NCI-H187 (cell line): ENCODE results near the gene USP25.

Source experiments
- DNase-seq, 2 experiments: peaks; one replicate each; lab custom pipeline; 2025; lab: John Stamatoyannopoulos, UW

Gene USP25, protein sequence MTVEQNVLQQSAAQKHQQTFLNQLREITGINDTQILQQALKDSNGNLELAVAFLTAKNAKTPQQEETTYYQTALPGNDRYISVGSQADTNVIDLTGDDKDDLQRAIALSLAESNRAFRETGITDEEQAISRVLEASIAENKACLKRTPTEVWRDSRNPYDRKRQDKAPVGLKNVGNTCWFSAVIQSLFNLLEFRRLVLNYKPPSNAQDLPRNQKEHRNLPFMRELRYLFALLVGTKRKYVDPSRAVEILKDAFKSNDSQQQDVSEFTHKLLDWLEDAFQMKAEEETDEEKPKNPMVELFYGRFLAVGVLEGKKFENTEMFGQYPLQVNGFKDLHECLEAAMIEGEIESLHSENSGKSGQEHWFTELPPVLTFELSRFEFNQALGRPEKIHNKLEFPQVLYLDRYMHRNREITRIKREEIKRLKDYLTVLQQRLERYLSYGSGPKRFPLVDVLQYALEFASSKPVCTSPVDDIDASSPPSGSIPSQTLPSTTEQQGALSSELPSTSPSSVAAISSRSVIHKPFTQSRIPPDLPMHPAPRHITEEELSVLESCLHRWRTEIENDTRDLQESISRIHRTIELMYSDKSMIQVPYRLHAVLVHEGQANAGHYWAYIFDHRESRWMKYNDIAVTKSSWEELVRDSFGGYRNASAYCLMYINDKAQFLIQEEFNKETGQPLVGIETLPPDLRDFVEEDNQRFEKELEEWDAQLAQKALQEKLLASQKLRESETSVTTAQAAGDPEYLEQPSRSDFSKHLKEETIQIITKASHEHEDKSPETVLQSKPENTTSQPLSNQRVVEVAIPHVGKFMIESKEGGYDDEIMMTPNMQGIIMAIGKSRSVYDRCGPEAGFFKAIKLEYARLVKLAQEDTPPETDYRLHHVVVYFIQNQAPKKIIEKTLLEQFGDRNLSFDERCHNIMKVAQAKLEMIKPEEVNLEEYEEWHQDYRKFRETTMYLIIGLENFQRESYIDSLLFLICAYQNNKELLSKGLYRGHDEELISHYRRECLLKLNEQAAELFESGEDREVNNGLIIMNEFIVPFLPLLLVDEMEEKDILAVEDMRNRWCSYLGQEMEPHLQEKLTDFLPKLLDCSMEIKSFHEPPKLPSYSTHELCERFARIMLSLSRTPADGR

DNA sequence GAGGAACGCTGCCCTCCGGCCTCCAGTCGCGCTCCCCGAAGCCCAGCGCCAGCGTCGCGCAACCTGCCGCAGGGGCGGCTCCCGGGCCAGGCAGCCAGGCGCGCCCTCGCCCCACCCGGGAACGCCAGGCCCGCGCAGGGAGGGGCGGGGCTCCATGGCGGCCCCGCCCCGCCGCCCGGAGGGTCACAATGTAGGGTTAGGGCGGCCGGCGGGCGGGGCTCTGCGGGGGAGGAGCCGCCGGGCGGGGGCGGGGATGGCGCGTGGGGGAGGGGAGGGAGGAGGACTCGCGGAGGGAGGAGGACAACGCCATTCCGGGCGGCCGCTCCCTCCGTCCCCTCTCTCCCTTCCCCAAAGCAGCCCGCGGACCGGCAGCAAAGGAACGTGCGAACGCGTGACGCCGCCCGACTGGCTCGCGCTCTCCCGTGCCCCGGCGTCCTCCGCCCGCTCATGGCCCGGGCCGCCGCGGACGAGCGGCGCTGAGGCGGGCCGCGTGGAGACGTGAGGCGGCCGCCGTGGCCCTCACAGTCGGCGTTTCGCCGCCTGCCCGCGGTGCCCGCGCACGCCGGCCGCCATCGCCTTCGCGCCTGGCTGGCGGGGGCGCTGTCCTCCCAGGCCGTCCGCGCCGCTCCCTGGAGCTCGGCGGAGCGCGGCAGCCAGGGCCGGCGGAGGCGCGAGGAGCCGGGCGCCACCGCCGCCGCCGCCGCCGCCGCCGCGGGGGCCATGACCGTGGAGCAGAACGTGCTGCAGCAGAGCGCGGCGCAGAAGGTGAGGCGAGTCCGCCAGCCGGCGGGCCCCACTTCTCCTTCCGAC lies at the start of gene USP25:
TSS of gene USP25 (plus strand) at position 309 of the 810 bp plus-strand sequence. CDS start at position 721, 412 bp downstream.
- DNase-seq = peak; percentile 70 to 89

DNA sequence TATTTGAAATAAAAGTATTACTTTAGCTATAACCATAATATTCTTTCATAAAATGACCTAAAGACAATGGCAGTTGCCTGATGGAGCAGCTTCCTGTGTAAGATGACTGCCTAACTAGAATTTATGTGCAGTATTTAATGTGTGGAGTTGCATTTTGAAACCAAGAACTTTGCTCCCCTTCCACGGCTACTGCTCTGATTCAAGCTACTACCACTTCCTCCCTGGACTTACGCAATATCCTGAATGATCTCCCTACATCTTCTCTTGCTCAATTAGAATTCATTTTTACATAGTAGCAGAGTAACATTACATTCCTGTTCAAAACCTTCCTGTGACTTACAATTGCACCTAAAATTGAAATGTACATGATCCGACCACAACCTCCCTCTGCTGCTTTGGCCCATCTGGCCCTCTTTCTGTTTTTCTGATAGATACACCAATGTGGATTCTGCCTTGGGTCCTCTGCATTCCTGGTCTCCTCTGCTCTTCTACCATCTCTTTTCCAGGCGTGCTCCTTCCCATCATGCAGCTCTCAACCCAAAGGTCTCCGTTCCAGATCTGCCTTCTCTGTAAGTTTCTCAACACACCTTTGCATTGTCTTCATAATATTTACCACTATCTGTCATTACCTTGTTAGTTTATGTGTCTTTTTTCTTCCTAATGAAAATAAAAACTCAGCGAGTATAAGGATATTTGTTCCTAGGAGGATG lies 47.4 kb upstream of the USP25 start:
- DNase-seq = no peak

DNA sequence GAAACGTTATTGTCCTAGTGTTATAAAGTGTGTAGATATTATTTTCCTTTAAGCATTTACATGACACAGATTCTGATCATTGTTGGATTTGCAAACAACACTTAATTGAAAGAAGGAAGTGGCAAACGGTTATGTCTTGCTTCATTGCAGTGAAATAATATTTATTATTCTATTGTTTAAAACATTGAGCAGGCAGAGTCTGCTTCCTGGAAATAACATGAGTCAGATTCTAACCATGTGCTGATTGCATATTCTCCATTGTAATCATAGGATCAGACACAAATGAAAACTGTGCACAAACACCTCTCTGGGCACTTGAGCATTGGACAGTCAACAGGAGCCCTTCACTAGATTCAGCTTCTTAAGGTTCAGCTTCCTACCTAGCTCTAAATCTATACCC lies 46.8 kb upstream of the USP25 start:
- no peak for DNase-seq

DNA sequence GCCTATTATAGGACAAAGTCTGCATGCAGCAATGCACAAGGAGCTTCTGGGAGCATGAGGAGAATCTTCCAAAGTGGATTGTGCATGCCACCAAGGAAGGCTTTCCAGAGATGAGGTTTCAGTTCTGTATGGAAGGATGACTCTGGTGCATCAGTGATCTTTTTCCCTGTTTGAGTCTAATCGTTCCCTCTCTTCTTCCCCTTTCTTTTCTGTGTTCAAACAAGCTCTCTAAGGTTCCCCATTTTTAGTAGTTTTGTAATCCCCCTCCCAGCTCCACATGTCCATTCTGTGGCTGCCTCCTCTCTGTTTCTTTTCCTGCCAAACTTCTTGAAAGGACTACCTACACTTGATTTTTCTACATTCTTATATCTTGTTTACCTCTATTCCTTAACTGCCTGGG lies 43.3 kb upstream of the USP25 start:
- no peak for DNase-seq

DNA sequence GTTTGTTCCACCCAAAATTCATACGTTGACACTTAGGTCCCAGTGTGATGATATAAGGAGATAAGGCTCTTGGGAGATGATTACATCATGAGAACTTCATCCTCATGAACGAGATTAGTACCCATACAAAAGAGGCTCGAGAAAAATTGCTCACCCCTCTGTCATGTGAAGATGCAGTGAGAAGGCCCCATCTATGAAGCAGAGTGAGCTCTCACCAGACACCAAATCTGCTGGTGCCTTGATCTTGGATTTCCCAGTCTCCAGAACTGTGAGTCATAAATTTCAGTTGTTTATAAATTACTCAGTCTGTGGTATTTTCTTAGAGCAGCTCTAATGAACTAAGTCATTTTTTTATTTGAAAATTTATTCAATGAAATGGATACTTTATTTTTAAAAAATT lies 42.6 kb upstream of the USP25 start:
- no peak for DNase-seq

DNA sequence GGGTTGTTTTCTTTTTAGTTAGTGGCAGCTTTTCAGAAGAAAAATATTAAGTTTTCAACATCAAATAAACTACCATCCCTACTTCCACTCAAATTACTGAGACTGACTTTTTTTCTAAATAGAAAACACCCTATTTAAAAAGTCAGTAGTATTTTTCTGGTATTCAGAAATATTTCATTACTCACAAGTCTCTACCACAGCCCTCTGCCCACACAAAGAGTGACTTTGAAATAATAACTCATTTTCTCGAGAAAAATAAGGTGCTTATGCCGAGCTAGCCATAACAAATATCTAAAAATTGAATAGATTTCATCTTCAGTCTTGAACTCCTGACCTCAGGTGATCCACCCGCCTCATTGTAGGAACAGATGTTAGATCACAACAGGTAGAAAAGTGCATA lies 41.8 kb upstream of the USP25 start:
- DNase-seq = no peak

DNA sequence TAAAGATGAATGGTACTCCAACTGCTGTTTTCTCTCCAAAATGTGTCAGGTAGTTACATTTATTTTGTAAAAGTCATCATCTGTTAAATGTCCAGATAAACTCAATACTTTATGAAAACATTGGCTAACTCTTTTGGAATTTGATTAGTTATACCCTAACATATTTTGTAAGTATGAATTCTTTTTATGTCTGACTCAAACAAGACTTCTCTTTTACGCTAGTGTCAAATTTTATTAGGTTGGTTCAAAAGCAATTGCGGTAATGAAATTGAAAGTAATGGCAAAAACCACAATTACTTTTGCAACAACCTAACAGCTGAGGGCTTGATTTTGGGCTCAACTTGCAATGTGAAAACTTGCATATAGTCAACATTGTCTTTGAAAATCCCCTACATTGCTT lies 41.0 kb upstream of the USP25 start:
- no peak for DNase-seq

DNA sequence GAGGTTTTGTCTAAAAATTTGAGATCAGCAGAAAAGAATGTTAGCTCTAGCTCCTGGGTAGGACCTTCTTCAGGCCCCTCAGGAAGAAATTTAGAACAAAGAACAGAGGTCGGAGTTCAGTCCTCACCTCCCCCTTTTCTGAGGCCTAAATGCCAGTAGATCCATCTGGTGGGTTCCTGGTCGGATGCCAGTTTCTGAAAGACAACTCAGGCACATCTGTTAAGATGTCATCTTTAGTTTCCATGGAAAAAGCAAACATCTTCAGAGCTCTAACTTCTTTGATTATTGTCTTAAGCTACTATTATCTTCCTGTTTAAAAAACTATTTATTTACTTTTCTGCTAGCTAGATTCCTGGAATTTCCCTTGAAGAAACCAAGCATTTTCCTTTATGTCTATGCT lies 37.1 kb upstream of the USP25 start:
- no peak for DNase-seq

DNA sequence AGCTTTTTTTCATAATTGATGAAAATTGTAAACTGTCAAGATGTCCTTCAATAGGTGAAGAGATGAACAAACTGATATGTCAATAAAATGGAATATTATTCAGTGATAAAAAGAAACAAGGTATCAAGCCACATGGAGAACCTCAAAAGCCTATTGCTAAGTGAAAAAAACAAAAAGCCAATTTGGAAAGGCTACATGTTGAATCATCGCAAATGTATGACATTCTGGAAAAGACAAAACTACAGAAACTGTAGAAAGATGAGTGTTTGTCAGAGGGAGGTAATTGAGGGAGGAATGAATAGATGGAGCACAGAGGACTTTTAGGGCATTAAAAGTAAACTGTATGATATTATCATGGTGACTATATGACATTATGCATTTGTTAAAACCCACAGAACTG lies 34.5 kb upstream of the USP25 start:
- no peak for DNase-seq

DNA sequence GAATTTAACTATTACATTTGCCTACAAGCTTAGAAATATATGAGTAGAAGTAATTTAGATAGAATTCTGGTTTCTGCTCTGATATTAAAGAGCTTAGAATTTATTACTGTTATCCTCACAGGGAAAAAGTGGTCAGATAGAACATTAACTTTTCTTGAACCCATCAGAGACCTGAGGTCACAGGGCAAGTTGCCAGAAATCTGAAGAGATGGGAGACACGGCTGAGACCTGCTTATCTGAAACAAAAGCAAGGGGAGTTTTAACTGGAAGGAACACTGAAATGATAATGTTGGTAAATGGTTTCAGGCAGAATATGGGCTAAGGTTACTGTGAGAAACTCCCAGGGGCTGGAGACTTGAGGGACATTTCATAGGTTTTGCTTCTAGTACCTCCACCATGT lies 28.0 kb upstream of the USP25 start:
- no peak for DNase-seq

DNA sequence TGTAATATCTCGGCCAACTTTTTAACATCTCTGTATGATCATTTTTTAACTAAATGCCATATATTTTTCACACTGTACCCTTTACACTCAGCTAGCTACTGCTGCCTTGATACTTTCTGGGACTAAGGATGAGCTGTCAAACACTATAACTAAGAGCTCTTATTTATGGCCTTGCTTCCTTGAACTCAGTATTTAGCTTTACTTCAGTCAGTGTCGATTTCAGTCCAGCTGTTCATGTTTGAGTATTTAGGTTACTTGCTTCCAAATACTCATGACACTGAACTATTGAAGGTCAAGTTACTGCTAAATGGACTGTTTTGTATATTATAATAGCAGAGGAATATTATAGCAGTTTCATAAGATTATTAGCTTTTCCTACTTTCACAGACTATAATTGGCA lies 25.9 kb upstream of the USP25 start:
- no peak for DNase-seq

DNA sequence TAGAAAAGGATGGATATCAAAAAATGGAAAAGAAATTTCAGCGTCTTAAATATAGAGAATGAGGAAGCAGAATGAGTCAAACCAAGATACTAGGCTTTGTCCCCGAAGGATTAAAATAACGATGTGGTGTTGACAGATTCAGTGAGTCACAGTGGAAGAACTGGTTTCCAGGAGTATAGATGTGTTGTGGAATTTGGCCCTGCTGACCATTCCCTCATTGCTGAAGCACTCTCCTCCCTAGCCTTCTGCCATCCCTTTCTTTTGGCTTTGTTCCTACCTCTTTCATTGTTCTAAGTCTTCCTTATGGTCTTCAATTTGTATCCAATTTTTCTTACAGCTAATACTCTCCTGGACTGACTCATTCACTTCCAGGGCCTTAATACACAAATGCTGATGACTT lies 23.1 kb upstream of the USP25 start:
- DNase-seq = no peak

DNA sequence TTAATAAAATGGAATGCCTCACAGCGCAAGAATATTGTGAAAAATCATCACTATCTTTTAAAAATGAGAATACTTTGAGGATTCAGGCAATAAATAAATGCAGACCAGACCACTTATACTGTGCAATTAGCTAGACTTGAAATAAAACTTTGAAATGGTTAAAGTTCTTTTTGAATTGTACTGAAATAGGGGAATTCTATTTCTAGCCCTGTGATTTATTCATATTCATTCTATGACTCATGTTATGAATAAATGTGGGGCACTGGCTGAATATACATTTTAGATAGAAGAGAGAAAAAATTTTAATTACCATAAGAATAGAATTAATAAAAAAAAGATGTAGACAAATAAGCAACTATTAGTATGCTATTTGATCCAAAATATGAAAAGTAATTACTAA lies 16.4 kb upstream of the USP25 start:
- DNase-seq = no peak

DNA sequence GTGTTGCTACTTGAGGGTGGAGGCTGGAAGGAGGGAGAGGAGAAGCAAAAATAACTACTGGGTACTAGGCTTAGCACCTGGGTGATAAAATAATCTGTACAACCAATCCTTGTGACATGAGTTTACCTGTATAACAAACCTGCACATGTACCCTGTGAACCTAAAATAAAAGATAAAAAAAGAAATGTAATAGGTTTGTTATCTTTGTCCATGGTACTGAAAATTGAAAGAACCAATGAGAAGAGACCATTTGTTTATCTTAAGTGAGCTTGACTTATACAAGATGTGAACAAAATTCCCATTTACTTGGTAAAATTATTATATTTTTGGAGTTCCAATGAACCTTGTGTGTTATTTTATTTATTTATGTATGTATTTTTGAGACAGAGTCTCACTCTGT lies 11.1 kb upstream of the USP25 start:
- DNase-seq = no peak

DNA sequence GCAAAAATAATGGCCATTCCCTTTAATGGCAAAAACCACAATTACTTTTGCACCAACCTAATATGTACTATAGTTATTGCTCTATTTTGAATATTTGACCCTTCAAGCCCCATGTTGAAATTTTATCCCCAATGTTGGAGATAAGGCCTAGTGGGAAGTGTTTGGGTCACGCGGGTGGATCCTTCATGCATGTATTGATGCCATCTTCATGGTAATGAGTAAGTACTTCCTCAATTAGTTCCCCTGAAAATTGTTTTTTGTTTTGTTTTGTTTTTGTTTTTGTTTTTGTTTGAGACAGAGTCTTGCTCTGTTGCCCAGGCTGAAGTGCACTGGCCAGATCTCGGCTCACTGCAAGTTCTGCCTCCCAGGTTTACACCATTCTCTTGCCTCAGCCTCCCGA lies 9.8 kb upstream of the USP25 start:
- no peak for DNase-seq

DNA sequence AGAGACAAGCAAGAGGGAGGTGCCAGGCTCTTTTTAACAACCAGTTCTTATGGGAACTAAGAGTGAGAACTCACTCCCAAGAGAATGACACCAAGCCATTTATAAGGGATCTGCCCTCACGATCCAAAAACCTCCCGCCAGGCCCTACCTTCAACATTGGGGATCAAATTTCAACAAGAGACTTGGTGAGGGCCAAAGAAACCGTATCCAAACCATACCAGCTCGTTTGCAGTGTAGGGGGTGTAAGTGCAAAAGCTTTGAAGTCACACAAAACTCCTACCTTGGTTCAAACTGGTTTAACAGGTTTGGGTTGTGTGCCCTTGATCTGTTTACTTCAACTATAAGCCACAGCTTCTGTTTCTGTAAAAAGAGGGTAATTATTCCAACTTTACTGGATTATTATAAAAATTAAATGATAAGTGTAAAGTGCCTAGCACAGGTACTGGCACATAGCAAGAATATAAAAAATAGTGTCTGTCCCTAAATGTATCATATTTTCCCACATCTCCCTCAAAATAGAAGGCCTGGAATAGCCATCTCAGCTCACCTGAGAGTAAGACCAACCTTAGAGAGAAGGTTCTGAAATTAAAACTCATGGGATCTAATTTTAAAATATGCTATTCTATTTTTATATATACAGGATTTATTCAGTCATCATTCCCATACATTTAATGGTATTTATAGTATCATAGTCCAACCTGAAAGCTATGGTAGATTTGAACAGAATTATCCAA lies 7.0 kb upstream of the USP25 start:
- no peak for DNase-seq

DNA sequence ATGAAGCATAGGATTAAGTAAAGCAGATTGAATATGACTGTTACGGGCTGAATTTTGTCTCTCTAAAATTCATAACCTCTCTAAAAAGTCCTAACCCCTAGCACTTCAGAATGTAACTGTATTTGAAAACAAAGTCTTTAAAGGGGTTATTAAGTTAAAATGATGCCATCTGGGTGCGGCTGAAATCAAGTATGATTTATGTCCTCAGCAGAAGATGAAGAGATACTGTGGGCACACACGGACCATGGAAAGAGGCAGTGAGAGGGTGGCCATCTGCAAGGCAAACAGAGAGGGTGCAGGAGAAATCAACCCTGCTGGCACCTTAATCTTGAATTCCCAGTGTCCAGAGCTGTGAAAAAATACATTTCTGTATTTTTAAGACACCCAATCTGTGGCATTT lies 3.8 kb upstream of the USP25 start:
- DNase-seq = no peak

DNA sequence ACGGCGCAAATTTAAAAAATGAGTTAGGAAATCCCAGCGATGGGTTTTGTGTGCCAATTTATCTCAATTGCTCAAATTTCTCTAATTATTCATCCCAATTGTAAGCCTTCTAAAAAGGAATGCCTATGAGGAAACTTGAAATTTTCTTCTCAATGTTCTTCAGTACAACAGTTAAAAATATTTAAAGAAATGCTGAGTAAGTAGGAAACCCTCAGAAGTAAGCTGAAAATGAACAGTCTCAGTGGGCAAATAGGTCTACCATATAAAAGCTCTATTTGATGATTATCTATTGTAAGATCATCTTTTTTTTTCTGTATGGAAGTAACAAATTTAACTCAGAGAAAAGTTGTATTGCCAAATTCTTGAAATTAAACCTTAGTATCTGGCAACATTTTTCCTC lies 1.7 kb upstream of the USP25 start:
- no peak for DNase-seq

DNA sequence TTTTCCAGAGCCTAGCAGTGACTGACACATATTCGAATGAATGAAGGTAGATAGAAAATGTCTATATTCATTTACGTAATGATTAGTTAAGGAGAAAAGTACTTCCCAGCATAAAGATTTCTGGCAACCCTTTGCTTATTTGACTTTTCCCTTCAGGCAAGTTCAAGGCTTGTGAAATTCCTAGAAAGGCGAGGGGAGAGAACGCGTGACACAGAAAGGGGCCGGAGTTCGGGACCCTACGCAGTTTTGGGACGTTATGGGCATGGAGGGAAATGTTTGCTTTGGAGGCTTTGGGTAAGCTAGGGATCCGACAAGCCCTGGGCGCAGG lies 472 bp upstream of the USP25 start:
- no peak for DNase-seq

DNA sequence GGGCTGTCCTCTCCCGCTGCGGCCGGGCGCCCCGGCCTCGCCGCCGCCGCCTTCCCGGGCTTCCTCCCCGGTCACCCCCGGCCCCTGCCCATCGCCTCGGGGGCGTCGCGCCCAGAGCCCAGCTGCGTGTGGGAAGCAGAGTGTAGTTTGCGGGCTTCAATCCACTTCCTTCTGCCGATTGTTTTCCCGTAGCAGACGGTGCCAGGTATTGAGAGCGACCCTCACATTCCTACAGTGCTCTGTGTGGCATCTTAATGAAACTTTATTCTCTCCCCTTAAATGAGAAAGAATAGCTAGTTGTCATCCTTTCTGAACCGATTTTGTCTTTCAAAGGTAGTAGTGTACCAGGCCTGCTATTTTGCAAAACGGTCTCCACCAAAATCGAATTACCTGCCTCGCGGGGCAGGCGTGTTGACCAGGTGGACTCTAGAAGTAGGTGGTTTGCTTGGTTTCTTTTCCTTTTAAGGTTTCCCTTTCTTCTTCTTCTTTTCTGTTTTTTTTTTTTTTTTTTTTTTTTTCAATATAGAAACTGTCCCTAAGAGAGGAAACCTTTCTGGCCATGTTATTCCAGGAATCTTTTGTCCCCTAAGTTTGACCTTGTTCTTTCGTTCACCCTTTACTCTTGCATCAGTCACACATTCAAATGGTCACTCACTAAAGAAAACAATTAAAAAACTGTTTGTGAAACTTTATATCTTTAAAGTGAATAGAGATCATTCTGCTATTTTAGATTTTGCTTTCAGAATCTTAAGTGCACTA lies 881 bp downstream of the USP25 start:
- DNase-seq = no peak
